WTC11 (cell line): ENCODE data around the gene ZNF26. TPM values are rescaled to one million over a fixed set of nuclear protein-coding genes. Genes with fewer than 3 reads are reported as not detected.
A peak's percentile ranks its signal among the peaks of the same experiment; 100 is the strongest.

Experiments
- ATAC-seq: fragments of 200-7000 bp; cut with Tn5 transposase; 2 replicates; pipeline ENCODE4 v1.10.0; 2021; ENCODE audit warnings: mild to moderate bottlenecking, moderate library complexity
- Bru-seq: library from RNA; stranded (reverse); fragments of 400-500 nt; gene quantifications from one replicate; lab custom pipeline; 2021; lab: Mats Ljungman, UMichigan
- CTCF ChIA-PET: fragments of 300-600 bp; sonication (Branson Sonifier 250); formaldehyde crosslinking; loops from one replicate; lab custom pipeline; 2021; ENCODE audit warnings: antibody characterized with exemption; lab: Charles Lee
- POLR2A ChIA-PET: fragments of 350-600 bp; sonication (Branson Sonifier 250); formaldehyde crosslinking; loops from one replicate; lab custom pipeline; 2021; ENCODE audit warnings: antibody characterized with exemption; lab: Charles Lee
- DNase-seq: peaks from one replicate; pipeline ENCODE4 v3.0.0; 2021; ENCODE audit warnings: low spot score
- H3K27ac Mint-ChIP-seq: 2 replicates; pipeline ENCODE4 v1.8.0; 2021; ENCODE audit warnings: mixed read lengths
- H3K27me3 Mint-ChIP-seq: 2 replicates; pipeline ENCODE4 v1.8.0; 2021; ENCODE audit warnings: low read depth, mild to moderate bottlenecking, moderate library complexity, mixed read lengths
- H3K36me3 Mint-ChIP-seq: 2 replicates; pipeline ENCODE4 v1.8.0; 2021; ENCODE audit warnings: mixed read lengths
- H3K4me1 Mint-ChIP-seq: 2 replicates; pipeline ENCODE4 v1.8.0; 2022; ENCODE audit warnings: mixed read lengths
- H3K4me3 Mint-ChIP-seq: 2 replicates; pipeline ENCODE4 v1.8.0; 2021; ENCODE audit warnings: mild to moderate bottlenecking, moderate library complexity, mixed read lengths
- H3K9me3 Mint-ChIP-seq: 2 replicates; pipeline ENCODE4 v1.8.0; 2021; ENCODE audit warnings: mixed read lengths
- CDX4 ChIP-seq: fragments of 250-450 bp; sonication (Bioruptor Pico); IDR thresholded peaks from 2 replicates; pipeline ENCODE4 v1.9.0; 2021; ENCODE audit warnings: moderate library complexity, mild to moderate bottlenecking, inconsistent platforms, borderline replicate concordance
- CREM ChIP-seq: sonication (generic); formaldehyde crosslinking; IDR thresholded peaks from 2 replicates; pipeline ENCODE4 v1.8.1; 2022; ENCODE audit warnings: mild to moderate bottlenecking, missing genetic modification reagents, moderate library complexity
- FOXK1 ChIP-seq: sonication (generic); formaldehyde crosslinking; IDR thresholded peaks from 2 replicates; pipeline ENCODE4 v1.8.0; 2022; ENCODE audit warnings: mild to moderate bottlenecking, moderate library complexity, missing genetic modification reagents
- FOXP1 ChIP-seq: sonication (generic); formaldehyde crosslinking; IDR thresholded peaks from 2 replicates; pipeline ENCODE4 v1.8.0; 2022; ENCODE audit warnings: missing genetic modification reagents, mild to moderate bottlenecking, moderate library complexity, borderline replicate concordance
- GABPB1 ChIP-seq: sonication (generic); formaldehyde crosslinking; IDR thresholded peaks from 2 replicates; pipeline ENCODE4 v1.8.1; 2023; ENCODE audit warnings: mild to moderate bottlenecking, missing genetic modification reagents
- KAT7 ChIP-seq: sonication (generic); formaldehyde crosslinking; IDR thresholded peaks from 2 replicates; pipeline ENCODE4 v1.8.1; 2023; ENCODE audit warnings: missing genetic modification reagents, mild to moderate bottlenecking, borderline replicate concordance
- NFE2L1 ChIP-seq: sonication (generic); formaldehyde crosslinking; IDR thresholded peaks from 2 replicates; pipeline ENCODE4 v1.8.1; 2023; ENCODE audit warnings: missing genetic modification reagents
- SP1 ChIP-seq: sonication (generic); formaldehyde crosslinking; conservative IDR thresholded peaks from 2 replicates; pipeline ENCODE4 v1.8.1; 2022; ENCODE audit warnings: missing genetic modification reagents
- STAT6 ChIP-seq: sonication (generic); formaldehyde crosslinking; conservative IDR thresholded peaks from 2 replicates; pipeline ENCODE4 v1.8.1; 2023; ENCODE audit warnings: mild to moderate bottlenecking, low read depth, missing genetic modification reagents, moderate library complexity
- TEAD1 ChIP-seq: sonication (generic); formaldehyde crosslinking; IDR thresholded peaks from 2 replicates; pipeline ENCODE4 v1.8.0; 2022; ENCODE audit warnings: mild to moderate bottlenecking, missing genetic modification reagents
- TEAD4 ChIP-seq: sonication (generic); formaldehyde crosslinking; IDR thresholded peaks from 2 replicates; pipeline ENCODE4 v1.8.0; 2022; ENCODE audit warnings: mild to moderate bottlenecking, missing genetic modification reagents
- ZBTB21 ChIP-seq: sonication (generic); formaldehyde crosslinking; IDR thresholded peaks from 2 replicates; pipeline ENCODE4 v1.8.1; 2023; ENCODE audit warnings: mild to moderate bottlenecking, missing genetic modification reagents, borderline replicate concordance
- ZNF425 ChIP-seq: fragments of 250-450 bp; sonication (Bioruptor Pico); conservative IDR thresholded peaks from 2 replicates; pipeline ENCODE4 v1.9.0; 2021; ENCODE audit warnings: mild to moderate bottlenecking
- long read RNA-seq, 3 experiments: library from RNA in 1 of 3; library from capped mRNA in 1 of 3; library from polyadenylated mRNA in 1 of 3; unstranded in 2 of 3; stranded (forward) in 1 of 3; transcript quantifications; one replicate each; pipeline ENCODE4 v2.0.0, GENCODE V29; 2021
- total RNA-seq: library from RNA; stranded (reverse); gene quantifications from 3 replicates; pipeline ENCODE4 v1.2.3, GENCODE V29; 2021
- TF ChIP-seq, protein P1 (sequence below): sonication (generic); formaldehyde crosslinking; IDR thresholded peaks from 2 replicates; pipeline ENCODE4 v1.8.1; 2023; ENCODE audit warnings: mild to moderate bottlenecking, missing genetic modification reagents, borderline replicate concordance
- TF ChIP-seq, protein P2 (sequence below): sonication (generic); formaldehyde crosslinking; IDR thresholded peaks from 2 replicates; pipeline ENCODE4 v1.8.1; 2022; ENCODE audit warnings: low read depth, missing genetic modification reagents, borderline replicate concordance
- TF ChIP-seq, protein P3 (sequence below): sonication (generic); formaldehyde crosslinking; IDR thresholded peaks from 2 replicates; pipeline ENCODE4 v1.8.1; 2022; ENCODE audit warnings: low read depth, mild to moderate bottlenecking, moderate library complexity, missing genetic modification reagents, borderline replicate concordance
- TF ChIP-seq, protein P4 (sequence below): sonication (generic); formaldehyde crosslinking; IDR thresholded peaks from 2 replicates; pipeline ENCODE4 v1.8.1; 2023; ENCODE audit warnings: mild to moderate bottlenecking, missing genetic modification reagents

ZNF26 gene
- total RNA-seq (11.9 to 14.6 TPM (median 13.5 TPM) in 3 replicates), Bru-seq, nascent RNA (percentile 70 among the genes with signal in this experiment)
- long read RNA-seq, experiment 1, full-length matches to known transcripts, result 10 of 58 reads
- long read RNA-seq, experiment 1, partial matches to known transcripts, result 0 of 58 reads
- long read RNA-seq, experiment 1, other reads (novel, unspliced or antisense), result 48 of 58 reads
- long read RNA-seq, experiment 2, full-length matches to known transcripts, result 3 of 8 reads
- long read RNA-seq, experiment 2, partial matches to known transcripts, result 0 of 8 reads
- long read RNA-seq, experiment 2, other reads (novel, unspliced or antisense), result 5 of 8 reads
- long read RNA-seq, experiment 3, full-length matches to known transcripts, result 2 of 8 reads
- long read RNA-seq, experiment 3, partial matches to known transcripts, result 0 of 8 reads
- long read RNA-seq, experiment 3, other reads (novel, unspliced or antisense), result 6 of 8 reads

- Mint-ChIP-seq H3K27me3 (no peaks in the 10 kb centered on the region; the same call in 1 of the 2 replicates), H3K4me1 (peaks cover 13% of the 10 kb centered on the region), H3K27ac (peak within 1 kb of the TSS; percentile 53), H3K36me3 (peaks cover 49% of the 10 kb centered on the region), H3K4me3 (peak within 1 kb of the TSS; percentile 90), H3K9me3 (peaks cover 61% of the 10 kb centered on the region)
- ATAC-seq (peak; percentile 98), DNase-seq (peak; percentile 92)
- ChIA-PET POLR2A (interaction anchor here (0.5 to 2.1 kb wide), 4 partner anchors 51 to 94 kb away, joined by 3 to 8 read pairs (median 4); partner anchors contain the start of gene ZNF84), CTCF (interaction anchor here (0.7 to 2.3 kb wide), 3 partner anchors 14 to 195 kb away, joined by 3 to 18 read pairs (median 3); partner anchors contain the start of gene ZNF268)
- TF ChIP-seq TEAD1, result peak; percentile 83
- peak; percentile 91 for TF ChIP-seq GABPB1 (CRISPR knock-in tag)
- TF ChIP-seq, protein P1, sequence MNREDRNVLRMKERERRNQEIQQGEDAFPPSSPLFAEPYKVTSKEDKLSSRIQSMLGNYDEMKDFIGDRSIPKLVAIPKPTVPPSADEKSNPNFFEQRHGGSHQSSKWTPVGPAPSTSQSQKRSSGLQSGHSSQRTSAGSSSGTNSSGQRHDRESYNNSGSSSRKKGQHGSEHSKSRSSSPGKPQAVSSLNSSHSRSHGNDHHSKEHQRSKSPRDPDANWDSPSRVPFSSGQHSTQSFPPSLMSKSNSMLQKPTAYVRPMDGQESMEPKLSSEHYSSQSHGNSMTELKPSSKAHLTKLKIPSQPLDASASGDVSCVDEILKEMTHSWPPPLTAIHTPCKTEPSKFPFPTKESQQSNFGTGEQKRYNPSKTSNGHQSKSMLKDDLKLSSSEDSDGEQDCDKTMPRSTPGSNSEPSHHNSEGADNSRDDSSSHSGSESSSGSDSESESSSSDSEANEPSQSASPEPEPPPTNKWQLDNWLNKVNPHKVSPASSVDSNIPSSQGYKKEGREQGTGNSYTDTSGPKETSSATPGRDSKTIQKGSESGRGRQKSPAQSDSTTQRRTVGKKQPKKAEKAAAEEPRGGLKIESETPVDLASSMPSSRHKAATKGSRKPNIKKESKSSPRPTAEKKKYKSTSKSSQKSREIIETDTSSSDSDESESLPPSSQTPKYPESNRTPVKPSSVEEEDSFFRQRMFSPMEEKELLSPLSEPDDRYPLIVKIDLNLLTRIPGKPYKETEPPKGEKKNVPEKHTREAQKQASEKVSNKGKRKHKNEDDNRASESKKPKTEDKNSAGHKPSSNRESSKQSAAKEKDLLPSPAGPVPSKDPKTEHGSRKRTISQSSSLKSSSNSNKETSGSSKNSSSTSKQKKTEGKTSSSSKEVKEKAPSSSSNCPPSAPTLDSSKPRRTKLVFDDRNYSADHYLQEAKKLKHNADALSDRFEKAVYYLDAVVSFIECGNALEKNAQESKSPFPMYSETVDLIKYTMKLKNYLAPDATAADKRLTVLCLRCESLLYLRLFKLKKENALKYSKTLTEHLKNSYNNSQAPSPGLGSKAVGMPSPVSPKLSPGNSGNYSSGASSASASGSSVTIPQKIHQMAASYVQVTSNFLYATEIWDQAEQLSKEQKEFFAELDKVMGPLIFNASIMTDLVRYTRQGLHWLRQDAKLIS (CRISPR knock-in tag), result no peak
- TF ChIP-seq CDX4, result no peak
- TF ChIP-seq STAT6, result no peak
- TF ChIP-seq ZBTB21 (CRISPR knock-in tag), result no peak
- 0 out of 2 replicates have a peak, but pooled peaks have one; percentile 17 for TF ChIP-seq TEAD4
- TF ChIP-seq, protein P2, sequence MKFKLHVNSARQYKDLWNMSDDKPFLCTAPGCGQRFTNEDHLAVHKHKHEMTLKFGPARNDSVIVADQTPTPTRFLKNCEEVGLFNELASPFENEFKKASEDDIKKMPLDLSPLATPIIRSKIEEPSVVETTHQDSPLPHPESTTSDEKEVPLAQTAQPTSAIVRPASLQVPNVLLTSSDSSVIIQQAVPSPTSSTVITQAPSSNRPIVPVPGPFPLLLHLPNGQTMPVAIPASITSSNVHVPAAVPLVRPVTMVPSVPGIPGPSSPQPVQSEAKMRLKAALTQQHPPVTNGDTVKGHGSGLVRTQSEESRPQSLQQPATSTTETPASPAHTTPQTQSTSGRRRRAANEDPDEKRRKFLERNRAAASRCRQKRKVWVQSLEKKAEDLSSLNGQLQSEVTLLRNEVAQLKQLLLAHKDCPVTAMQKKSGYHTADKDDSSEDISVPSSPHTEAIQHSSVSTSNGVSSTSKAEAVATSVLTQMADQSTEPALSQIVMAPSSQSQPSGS, result no peak
- no peak for TF ChIP-seq NFE2L1 (CRISPR knock-in tag)
- TF ChIP-seq, protein P3, sequence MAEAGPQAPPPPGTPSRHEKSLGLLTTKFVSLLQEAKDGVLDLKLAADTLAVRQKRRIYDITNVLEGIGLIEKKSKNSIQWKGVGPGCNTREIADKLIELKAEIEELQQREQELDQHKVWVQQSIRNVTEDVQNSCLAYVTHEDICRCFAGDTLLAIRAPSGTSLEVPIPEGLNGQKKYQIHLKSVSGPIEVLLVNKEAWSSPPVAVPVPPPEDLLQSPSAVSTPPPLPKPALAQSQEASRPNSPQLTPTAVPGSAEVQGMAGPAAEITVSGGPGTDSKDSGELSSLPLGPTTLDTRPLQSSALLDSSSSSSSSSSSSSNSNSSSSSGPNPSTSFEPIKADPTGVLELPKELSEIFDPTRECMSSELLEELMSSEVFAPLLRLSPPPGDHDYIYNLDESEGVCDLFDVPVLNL, result no peak
- peak; percentile 73; the same call in 1 of the 2 replicates for TF ChIP-seq FOXP1
- peak; percentile 76 for TF ChIP-seq SP1
- TF ChIP-seq FOXK1 (CRISPR knock-in tag), result peak; percentile 96
- TF ChIP-seq, protein P4, sequence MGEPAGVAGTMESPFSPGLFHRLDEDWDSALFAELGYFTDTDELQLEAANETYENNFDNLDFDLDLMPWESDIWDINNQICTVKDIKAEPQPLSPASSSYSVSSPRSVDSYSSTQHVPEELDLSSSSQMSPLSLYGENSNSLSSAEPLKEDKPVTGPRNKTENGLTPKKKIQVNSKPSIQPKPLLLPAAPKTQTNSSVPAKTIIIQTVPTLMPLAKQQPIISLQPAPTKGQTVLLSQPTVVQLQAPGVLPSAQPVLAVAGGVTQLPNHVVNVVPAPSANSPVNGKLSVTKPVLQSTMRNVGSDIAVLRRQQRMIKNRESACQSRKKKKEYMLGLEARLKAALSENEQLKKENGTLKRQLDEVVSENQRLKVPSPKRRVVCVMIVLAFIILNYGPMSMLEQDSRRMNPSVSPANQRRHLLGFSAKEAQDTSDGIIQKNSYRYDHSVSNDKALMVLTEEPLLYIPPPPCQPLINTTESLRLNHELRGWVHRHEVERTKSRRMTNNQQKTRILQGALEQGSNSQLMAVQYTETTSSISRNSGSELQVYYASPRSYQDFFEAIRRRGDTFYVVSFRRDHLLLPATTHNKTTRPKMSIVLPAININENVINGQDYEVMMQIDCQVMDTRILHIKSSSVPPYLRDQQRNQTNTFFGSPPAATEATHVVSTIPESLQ (CRISPR knock-in tag), result no peak
- TF ChIP-seq KAT7, result no peak
- TF ChIP-seq ZNF425, result no peak
- peak; percentile 99 for TF ChIP-seq CREM
Measured at GRCh38 chr12:132986001-132986884, at the start of gene ZNF26. TSS of gene ZNF26 (plus strand) at chr12:132986367. CDS start at chr12:132986841, 474 bp downstream.
